K562 (cell line): ENCODE measurements around the gene CCSER1. TPM values are rescaled to one million over a fixed set of nuclear protein-coding genes. Genes with fewer than 3 reads are reported as not detected.

Experiments used
- ATAC-seq: fragments of 200-7000 bp; cut with Tn5 transposase; 3 replicates; pipeline ENCODE4 v1.9.1; 2020; ENCODE audit warnings: moderate library complexity
- BruUV-seq: library from RNA; stranded (reverse); fragments of 400-500 nt; replicated peaks from 2 replicates; lab custom pipeline; 2021; lab: Mats Ljungman, UMichigan
- CTCF ChIA-PET: fragments of 300-600 bp; formaldehyde crosslinking; extraction: SDS; loops from one replicate; lab custom pipeline; 2021; ENCODE audit warnings: low intra/inter-chr PET ratio; lab: Yijun Ruan, JAX
- POLR2A ChIA-PET: fragments of 300-600, 350-650 bp; sonication (Branson Sonifier 250); formaldehyde crosslinking; extraction: SDS; loops from one replicate; lab custom pipeline; 2021; ENCODE audit warnings: antibody characterized with exemption, inconsistent platforms; lab: Yijun Ruan, JAX
- DNase-seq, 4 experiments: peaks; one replicate each; pipeline versions ENCODE4 v3.0.0 to v3.0.0-alpha.2; 2011 to 2018; ENCODE audit warnings: low spot score in 3 of 4, mixed read lengths in 3 of 4; ENCODE audit errors: extremely low read depth in 1 of 4
- FAIRE-seq: peaks from 2 replicates; lab custom pipeline; 2011; peaks lifted over from hg19 to GRCh38; lab: Jason Lieb, UNC
- H2AFZ ChIP-seq: 2 replicates; pipeline ENCODE4 v1.6.0; 2011; ENCODE audit warnings: low read depth, low read length, control low read depth, inconsistent platforms
- H3K27ac ChIP-seq: fragments of 200-600 bp; 3 replicates; pipeline ENCODE4 v1.8.0; 2011; ENCODE audit warnings: low read depth, mild to moderate bottlenecking, control low read depth, inconsistent platforms, low read length, moderate library complexity, mixed read lengths; ENCODE audit errors: extremely low read depth
- H3K27me3 ChIP-seq, 2 experiments: fragments of 300-600 bp in 1 of 2; 2 replicates in 1 of 2; 3 replicates in 1 of 2; pipeline versions ENCODE4 v1.6.0 to v1.8.0; 2011; ENCODE audit warnings: inconsistent platforms in 2 of 2, low read length in 2 of 2, mild to moderate bottlenecking in 1 of 2, mixed read lengths in 1 of 2, moderate library complexity in 1 of 2; ENCODE audit not compliant: control insufficient read depth in 2 of 2, insufficient read depth in 2 of 2
- H3K36me3 ChIP-seq: fragments of 300-600 bp; 3 replicates; pipeline ENCODE4 v1.8.0; 2011; ENCODE audit warnings: mild to moderate bottlenecking, low read length, inconsistent platforms; ENCODE audit not compliant: control insufficient read depth, insufficient read depth
- H3K4me1 ChIP-seq, 2 experiments: fragments of 200-600 bp in 1 of 2; replicated peaks in 1 of 2; 2 replicates in 1 of 2; 3 replicates in 1 of 2; pipeline versions ENCODE4 v1.5.1 to v1.8.0; 2011; ENCODE audit warnings: inconsistent platforms in 2 of 2, low read length in 2 of 2, mild to moderate bottlenecking in 1 of 2, mixed read lengths in 1 of 2, moderate library complexity in 1 of 2; ENCODE audit not compliant: control insufficient read depth in 2 of 2, insufficient read depth in 2 of 2
- H3K4me2 ChIP-seq: 2 replicates; pipeline ENCODE4 v1.6.1; 2011; ENCODE audit warnings: low read length, control low read depth, inconsistent platforms, mixed read lengths; ENCODE audit not compliant: insufficient read depth
- H3K4me3 ChIP-seq: fragments of 200-600 bp; sonication (generic), shearing (Covaris generic); 2 replicates; pipeline ENCODE4 v1.5.1; 2016; ENCODE audit warnings: control low read depth, inconsistent platforms
- H3K79me2 ChIP-seq: fragments of 200-600 bp; 3 replicates; pipeline ENCODE4 v1.8.0; 2011; ENCODE audit warnings: low read length, inconsistent platforms; ENCODE audit not compliant: control insufficient read depth, insufficient read depth
- H3K9ac ChIP-seq, 2 experiments: 2 replicates each; pipeline versions ENCODE4 v1.6.0 to v1.6.1; 2011; ENCODE audit warnings: low read depth in 2 of 2, low read length in 2 of 2, control low read depth in 1 of 2, inconsistent platforms in 1 of 2, mild to moderate bottlenecking in 1 of 2, mixed read lengths in 1 of 2; ENCODE audit not compliant: insufficient read depth in 1 of 2
- H3K9me1 ChIP-seq: one replicate; pipeline ENCODE4 v1.6.0; 2011; ENCODE audit warnings: inconsistent platforms, mild to moderate bottlenecking, low read length, moderate library complexity; ENCODE audit not compliant: control insufficient read depth, insufficient read depth
- H3K9me3 ChIP-seq: replicated peaks from 2 replicates; pipeline ENCODE4 v1.5.1; 2011; ENCODE audit warnings: low read depth, low read length, inconsistent platforms; ENCODE audit not compliant: control insufficient read depth, insufficient read depth
- H4K20me1 ChIP-seq: replicated peaks from 2 replicates; pipeline ENCODE4 v1.6.1; 2011; ENCODE audit warnings: low read length, inconsistent platforms, mixed read lengths; ENCODE audit not compliant: control insufficient read depth, insufficient read depth
- GATAD2A ChIP-seq: fragments of 450-650 bp; IDR thresholded peaks from 2 replicates; pipeline ENCODE4 v1.6.1; 2017
- MAFG ChIP-seq: fragments of 450-650 bp; conservative IDR thresholded peaks from 2 replicates; pipeline ENCODE4 v1.6.1; 2016; ENCODE audit warnings: missing genetic modification characterization, missing compliant biosample characterization
- MEF2A ChIP-seq: IDR thresholded peaks from 2 replicates; pipeline ENCODE4 v1.6.1; 2011; ENCODE audit warnings: low read depth, mild to moderate bottlenecking, low read length, moderate library complexity; ENCODE audit not compliant: control insufficient read depth
- SMARCC2 ChIP-seq: fragments of 450-650 bp; IDR thresholded peaks from 2 replicates; pipeline ENCODE4 v1.6.1; 2017; ENCODE audit warnings: antibody characterized with exemption, moderate library complexity, mild to moderate bottlenecking, low read depth
- ZFX ChIP-seq: sonication (generic); formaldehyde crosslinking; IDR thresholded peaks from 2 replicates; pipeline ENCODE4 v1.8.0; 2022; ENCODE audit warnings: mild to moderate bottlenecking, missing genetic modification reagents, moderate library complexity
- WGBS: fragments of 100-300 bp; shearing (Covaris generic); methylation state at CpG from one replicate; pipeline ENCODE4 v1.1.6; 2016; ENCODE audit warnings: low coverage, mixed read lengths; ENCODE audit not compliant: insufficient coverage; ENCODE audit errors: missing lambda C conversion rate; 5-methylcytosine and 5-hydroxymethylcytosine counted together
- in situ Hi-C: fragments of 300-500 bp; cut with MboI; formaldehyde crosslinking; loops from 4 replicates; pipeline ENCODE4 v1.15.0; 2018; ENCODE audit warnings: inconsistent platforms, mixed read lengths
- intact Hi-C: fragments of 100-400 bp; cut with micrococcal nuclease; formaldehyde crosslinking; loops from 2 replicates; pipeline ENCODE4 v1.14.2; 2022
- polyA plus RNA-seq, 8 experiments: library from polyadenylated mRNA; depleted of rRNA in 4 of 8; stranded (reverse) in 5 of 8; unstranded in 3 of 8; fragments of >200 nt; fragmentation: Nextera tagmentation in 2 of 8; fragmentation: Illumina TruSeq in 1 of 8; extraction: Ambion mirVana in 2 of 8; extraction: Trizol in 1 of 8; gene quantifications; 2 replicates each; pipeline versions ENCODE4 v1.2.1 to v1.2.3, GENCODE V29; 2011 to 2014; ENCODE audit warnings: inconsistent platforms in 1 of 8, missing spikeins in 1 of 8
- total RNA-seq, 7 experiments: library from RNA; depleted of rRNA in 6 of 7; stranded (reverse); fragments of >200 nt in 6 of 7; fragmentation: Illumina TruSeq in 2 of 7; extraction: Trizol in 2 of 7; gene quantifications; 2 replicates each; pipeline versions ENCODE4 v1.2.1 to v1.2.3, GENCODE V29; 2011 to 2021; ENCODE audit warnings: low replicate concordance in 1 of 7
- TF ChIP-seq, protein P1 (sequence below): fragments of 250-450 bp; sonication (Bioruptor Pico); IDR thresholded peaks from 2 replicates; pipeline ENCODE4 v1.5.0; 2022; ENCODE audit warnings: mild to moderate bottlenecking
- TF ChIP-seq, protein P2 (sequence below): fragments of 250-450 bp; sonication (Bioruptor Pico); IDR thresholded peaks from 2 replicates; pipeline ENCODE4 v1.5.1; 2021; ENCODE audit warnings: mild to moderate bottlenecking

The CCSER1 gene
- total and polyA plus RNA-seq, 9 of the 15 experiments (the other 6 are each of a cell fraction or from before 2014, with no cell fraction given), result not detected

DNA sequence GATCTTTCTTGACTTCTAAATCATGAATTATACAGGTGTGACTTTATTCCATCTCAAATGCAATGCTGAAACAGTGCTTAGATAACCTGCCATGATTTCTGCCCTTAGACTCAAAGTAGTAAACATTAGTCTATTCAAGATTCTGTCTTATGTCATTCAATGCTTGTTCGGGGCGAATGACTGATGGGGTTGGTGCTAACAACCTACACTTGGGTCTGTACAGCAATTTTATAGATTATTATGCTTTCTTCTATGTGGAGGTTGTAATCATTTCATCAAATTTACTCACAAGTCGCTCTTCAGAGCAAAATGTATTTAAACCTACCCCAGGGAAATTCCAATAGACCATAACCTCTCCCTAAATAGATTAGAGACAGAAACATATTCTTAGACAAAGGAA is 1155.0 kb downstream of the CCSER1 start:
- Histone ChIP-seq H3K79me2 (no peaks in the 10 kb centered on the region), H3K9me3 (peaks cover 2% of the 10 kb centered on the region; the same call in 1 of the 2 replicates), H3K4me2 (no peak overlapping the region)
- FAIRE-seq, result no peak
- intact Hi-C loops, result no loop called here
- no peak for TF ChIP-seq MEF2A
- TF ChIP-seq, all 486 proteins: peak for 0
- ATAC-seq (no peak), DNase-seq (no peak)
- 0% methylated on average over 3 of the region's 3 CpGs for WGBS
- Histone ChIP-seq H2AFZ (no peak overlapping the region), H3K27ac (no peak overlapping the region), H3K4me1 (no peaks in the 10 kb centered on the region), H3K9me1 (no peaks in the 10 kb centered on the region), H4K20me1 (no peaks in the 10 kb centered on the region), H3K4me3 (no peak overlapping the region), H3K27me3 (no peaks in the 10 kb centered on the region), H3K9ac (no peak overlapping the region), H3K36me3 (no peaks in the 10 kb centered on the region)
- POLR2A ChIA-PET, result no interaction called here
- in situ Hi-C loops, result no loop called here
- no TSS peak for BruUV-seq
- CTCF ChIA-PET, result no interaction called here

DNA sequence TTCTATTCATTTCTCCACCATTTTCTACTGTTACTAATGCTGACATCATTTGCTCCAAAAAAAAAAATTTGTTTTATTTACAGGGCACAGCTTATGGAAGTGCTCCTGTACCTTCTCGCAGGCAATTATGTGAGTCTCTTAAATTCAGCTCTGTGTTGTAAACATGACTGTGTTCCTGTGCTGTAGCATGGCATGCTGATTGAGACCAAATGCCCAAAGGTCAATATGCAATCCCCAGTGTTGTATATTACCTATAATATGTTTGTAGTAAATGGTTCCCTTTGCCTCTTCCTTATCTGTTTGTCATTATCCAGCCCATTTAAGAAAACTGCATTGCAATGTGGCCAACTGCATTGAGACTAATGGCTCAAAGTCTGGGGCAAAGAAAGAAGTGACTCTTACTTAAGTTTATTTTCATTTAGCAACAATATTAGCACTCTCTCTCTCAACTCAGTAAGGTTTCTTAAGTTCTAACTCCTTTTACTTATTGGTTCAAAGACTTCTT is 1156.6 kb downstream of the CCSER1 start:
- no peak for FAIRE-seq
- no peak for DNase-seq
- Histone ChIP-seq H3K9me3 (peaks cover 2% of the 10 kb centered on the region; the same call in 1 of the 2 replicates), H3K36me3 (no peaks in the 10 kb centered on the region), H3K27ac (no peak overlapping the region), H3K4me2 (no peak overlapping the region), H3K9me1 (no peaks in the 10 kb centered on the region), H3K79me2 (no peaks in the 10 kb centered on the region), H3K9ac (no peak overlapping the region), H3K27me3 (no peaks in the 10 kb centered on the region), H3K4me1 (no peaks in the 10 kb centered on the region), H4K20me1 (no peaks in the 10 kb centered on the region), H3K4me3 (no peak overlapping the region), H2AFZ (no peak overlapping the region)
- intact Hi-C loops (no loop called here), in situ Hi-C loops (no loop called here)
- POLR2A ChIA-PET, result no interaction called here
- BruUV-seq, result no TSS peak
- TF ChIP-seq, protein P1, sequence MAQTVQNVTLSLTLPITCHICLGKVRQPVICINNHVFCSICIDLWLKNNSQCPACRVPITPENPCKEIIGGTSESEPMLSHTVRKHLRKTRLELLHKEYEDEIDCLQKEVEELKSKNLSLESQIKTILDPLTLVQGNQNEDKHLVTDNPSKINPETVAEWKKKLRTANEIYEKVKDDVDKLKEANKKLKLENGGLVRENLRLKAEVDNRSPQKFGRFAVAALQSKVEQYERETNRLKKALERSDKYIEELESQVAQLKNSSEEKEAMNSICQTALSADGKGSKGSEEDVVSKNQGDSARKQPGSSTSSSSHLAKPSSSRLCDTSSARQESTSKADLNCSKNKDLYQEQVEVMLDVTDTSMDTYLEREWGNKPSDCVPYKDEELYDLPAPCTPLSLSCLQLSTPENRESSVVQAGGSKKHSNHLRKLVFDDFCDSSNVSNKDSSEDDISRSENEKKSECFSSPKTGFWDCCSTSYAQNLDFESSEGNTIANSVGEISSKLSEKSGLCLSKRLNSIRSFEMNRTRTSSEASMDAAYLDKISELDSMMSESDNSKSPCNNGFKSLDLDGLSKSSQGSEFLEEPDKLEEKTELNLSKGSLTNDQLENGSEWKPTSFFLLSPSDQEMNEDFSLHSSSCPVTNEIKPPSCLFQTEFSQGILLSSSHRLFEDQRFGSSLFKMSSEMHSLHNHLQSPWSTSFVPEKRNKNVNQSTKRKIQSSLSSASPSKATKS (CRISPR knock-in tag), result no peak
- TF ChIP-seq, protein P2, sequence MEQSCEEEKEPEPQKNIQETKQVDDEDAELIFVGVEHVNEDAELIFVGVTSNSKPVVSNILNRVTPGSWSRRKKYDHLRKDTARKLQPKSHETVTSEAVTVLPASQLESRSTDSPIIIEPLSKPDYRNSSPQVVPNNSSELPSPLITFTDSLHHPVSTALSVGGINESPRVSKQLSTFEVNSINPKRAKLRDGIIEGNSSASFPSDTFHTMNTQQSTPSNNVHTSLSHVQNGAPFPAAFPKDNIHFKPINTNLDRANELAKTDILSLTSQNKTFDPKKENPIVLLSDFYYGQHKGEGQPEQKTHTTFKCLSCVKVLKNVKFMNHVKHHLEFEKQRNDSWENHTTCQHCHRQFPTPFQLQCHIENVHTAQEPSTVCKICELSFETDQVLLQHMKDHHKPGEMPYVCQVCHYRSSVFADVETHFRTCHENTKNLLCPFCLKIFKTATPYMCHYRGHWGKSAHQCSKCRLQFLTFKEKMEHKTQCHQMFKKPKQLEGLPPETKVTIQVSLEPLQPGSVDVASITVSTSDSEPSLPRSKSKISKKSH (CRISPR knock-in tag), result no peak
- no peak for TF ChIP-seq ZFX (CRISPR knock-in tag)
- TF ChIP-seq GATAD2A, result no peak
- no peak for TF ChIP-seq SMARCC2
- TF ChIP-seq MAFG (tag), result no peak
- ATAC-seq, result no peak
- CTCF ChIA-PET, result no interaction called here
- 0% methylated on average over 1 of the region's 1 CpG for WGBS
